ENCODE data around the gene ZBTB12. TPM values are rescaled to one million over a fixed set of nuclear protein-coding genes. Genes with fewer than 3 reads are reported as not detected.

ZBTB12 gene
- total and polyA plus RNA-seq, 9 of the 15 experiments (the other 6 are each of a cell fraction or from before 2014, with no cell fraction given), result 0.03 to 12.4 (median 5.8) TPM; not detected in 1

DNA sequence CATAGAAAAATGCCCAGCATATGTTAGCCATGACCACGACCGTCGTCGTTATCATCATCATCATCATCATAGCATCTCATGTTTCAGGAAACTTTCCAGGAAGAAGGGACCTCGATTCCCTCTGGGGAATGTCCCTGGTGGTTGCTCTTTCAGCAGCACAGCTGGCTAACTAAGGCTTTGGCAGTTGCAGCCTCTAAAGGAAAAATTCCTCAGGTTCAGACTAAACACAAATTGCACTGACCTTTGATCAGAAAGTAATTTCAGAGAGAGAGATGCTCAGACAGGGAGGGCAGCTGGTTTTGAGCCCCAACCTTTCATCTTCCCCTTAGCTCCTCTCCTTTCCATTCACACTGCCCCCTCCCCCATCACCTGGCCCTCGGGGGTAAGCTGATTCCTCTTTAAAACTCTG lies 38.4 kb upstream of the ZBTB12 start:
- no TSS peak for BruUV-seq (replicated peaks)
- DNase-seq (ENCODE audit: extremely low read depth in 1 of 4, low spot score in 3 of 4), result no peak
- in situ Hi-C loops (cut with MboI), result no loop called here
- POLR2A ChIA-PET, result interaction anchor here (0.8 to 1.1 kb wide), 6 partner anchors 9 to 1032 kb away, joined by 3 to 6 read pairs (median 3); no protein-coding TSS in a partner anchor
- Histone ChIP-seq H3K36me3 (ENCODE audit: control insufficient read depth, insufficient read depth, low read length) (no peaks in the 10 kb centered on the region), H3K9me3 (replicated peaks; ENCODE audit: control insufficient read depth, insufficient read depth, low read depth, low read length) (no peaks in the 10 kb centered on the region), H3K27ac (ENCODE audit: extremely low read depth, low read depth, low read length) (no peak overlapping the region), H3K79me2 (ENCODE audit: control insufficient read depth, insufficient read depth, low read length) (no peaks in the 10 kb centered on the region), H3K9me1 (ENCODE audit: control insufficient read depth, insufficient read depth, low read length) (no peaks in the 10 kb centered on the region), H4K20me1 (replicated peaks; ENCODE audit: control insufficient read depth, insufficient read depth, low read length) (no peaks in the 10 kb centered on the region), H3K4me2 (ENCODE audit: insufficient read depth, low read length) (peak overlapping the region; percentile 9; the same call in 1 of the 2 replicates), H3K4me3 (no peak overlapping the region), H3K4me1 (replicated peaks in 1 of 2; ENCODE audit: control insufficient read depth in 2 of 2, insufficient read depth in 2 of 2, low read length in 2 of 2) (peaks cover 3 to 9% of the 10 kb centered on the region in 2 experiments; a peak in 4 of 5 replicates), H3K27me3 (ENCODE audit: control insufficient read depth in 2 of 2, insufficient read depth in 2 of 2, low read length in 2 of 2) (peaks cover 2 to 26% of the 10 kb centered on the region in 2 experiments; a peak in 3 of 5 replicates), H2AFZ (ENCODE audit: low read depth, low read length) (peak overlapping the region; percentile 81), H3K9ac (ENCODE audit: insufficient read depth in 1 of 2, low read depth in 2 of 2, low read length in 2 of 2) (no peak overlapping the region; a peak in 1 of 4 replicates)
- no peak for TF ChIP-seq SRF (CRISPR knock-in tag; IDR thresholded peaks at IDR 0.05)
- peak; percentile 5 for TF ChIP-seq SAP30 (IDR thresholded peaks at IDR 0.05; ENCODE audit: borderline replicate concordance, insufficient read depth, low read depth, low read length, poor library complexity, severe bottlenecking)
- TF ChIP-seq ZNF224 (CRISPR knock-in tag; IDR thresholded peaks at IDR 0.05), result no peak
- TF ChIP-seq ARID3B (CRISPR knock-in tag; IDR thresholded peaks at IDR 0.05; ENCODE audit: borderline replicate concordance), result no peak
- TF ChIP-seq, protein P1, sequence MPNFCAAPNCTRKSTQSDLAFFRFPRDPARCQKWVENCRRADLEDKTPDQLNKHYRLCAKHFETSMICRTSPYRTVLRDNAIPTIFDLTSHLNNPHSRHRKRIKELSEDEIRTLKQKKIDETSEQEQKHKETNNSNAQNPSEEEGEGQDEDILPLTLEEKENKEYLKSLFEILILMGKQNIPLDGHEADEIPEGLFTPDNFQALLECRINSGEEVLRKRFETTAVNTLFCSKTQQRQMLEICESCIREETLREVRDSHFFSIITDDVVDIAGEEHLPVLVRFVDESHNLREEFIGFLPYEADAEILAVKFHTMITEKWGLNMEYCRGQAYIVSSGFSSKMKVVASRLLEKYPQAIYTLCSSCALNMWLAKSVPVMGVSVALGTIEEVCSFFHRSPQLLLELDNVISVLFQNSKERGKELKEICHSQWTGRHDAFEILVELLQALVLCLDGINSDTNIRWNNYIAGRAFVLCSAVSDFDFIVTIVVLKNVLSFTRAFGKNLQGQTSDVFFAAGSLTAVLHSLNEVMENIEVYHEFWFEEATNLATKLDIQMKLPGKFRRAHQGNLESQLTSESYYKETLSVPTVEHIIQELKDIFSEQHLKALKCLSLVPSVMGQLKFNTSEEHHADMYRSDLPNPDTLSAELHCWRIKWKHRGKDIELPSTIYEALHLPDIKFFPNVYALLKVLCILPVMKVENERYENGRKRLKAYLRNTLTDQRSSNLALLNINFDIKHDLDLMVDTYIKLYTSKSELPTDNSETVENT (CRISPR knock-in tag; IDR thresholded peaks at IDR 0.05), result 0 out of 2 replicates have a peak, but pooled peaks have one; percentile 25
- peak; percentile 17; the same call in 1 of the 2 replicates for TF ChIP-seq CTBP1 (IDR thresholded peaks at IDR 0.05; ENCODE audit: borderline replicate concordance)
- no peak for FAIRE-seq
- peak; percentile 17; the same call in 1 of the 3 replicates for ATAC-seq
- WGBS (ENCODE audit: insufficient coverage, low coverage, missing lambda C conversion rate), result 6% methylated on average over 6 of the region's 6 CpGs
- intact Hi-C loops (cut with micrococcal nuclease), result no loop called here
- CTCF ChIA-PET (ENCODE audit: low intra/inter-chr PET ratio), result interaction anchor here (0.5 kb wide), 1 partner anchor 14 kb away, joined by 3 read pairs; no protein-coding TSS in a partner anchor
